NT2/D1 (cell line): Measurements from ENCODE around the gene TRABD2A.

Experiments
- SUZ12 ChIP-seq: IDR thresholded peaks from 2 replicates; pipeline ENCODE4 v1.6.1; 2011; ENCODE audit not compliant: insufficient read length, insufficient read depth; ENCODE audit errors: extremely low read depth
- YY1 ChIP-seq: IDR thresholded peaks from 2 replicates; pipeline ENCODE4 v1.6.1; 2011; ENCODE audit not compliant: insufficient read length, insufficient read depth
- ZNF274 ChIP-seq: IDR thresholded peaks from 2 replicates; pipeline ENCODE4 v1.6.1; 2011; ENCODE audit warnings: mild to moderate bottlenecking, low read depth, low read length

DNA sequence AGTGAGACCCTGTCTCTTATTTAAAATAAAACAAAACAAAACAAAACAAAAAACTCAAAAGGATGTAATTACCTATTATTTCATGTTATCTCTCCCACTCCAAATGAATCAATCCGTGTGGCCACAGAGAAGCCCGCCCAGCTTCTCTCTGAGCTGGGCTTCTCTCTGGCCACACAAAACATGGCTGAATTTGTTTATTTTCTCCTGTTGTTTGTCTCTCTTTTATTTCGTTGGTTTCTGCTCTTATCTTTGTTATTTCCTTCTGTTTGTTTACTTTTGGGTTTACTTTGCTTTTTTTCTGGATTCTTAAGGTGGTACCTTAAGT, 1.5 kb upstream of the TRABD2A start:
- TF ChIP-seq ZNF274, result no peak
- no peak for TF ChIP-seq YY1
- no peak for TF ChIP-seq SUZ12
